K562 (cell line): ENCODE data around the gene SPDYE4.

Experiments used
- CBX2 ChIP-seq: fragments of 200-600 bp; sonication (generic); IDR thresholded peaks from one replicate; pipeline ENCODE4 v1.6.1; 2012; ENCODE audit warnings: mild to moderate bottlenecking, low read length, inconsistent platforms; ENCODE audit not compliant: insufficient read depth, poor library complexity, severe bottlenecking
- EZH2 ChIP-seq: IDR thresholded peaks from 2 replicates; pipeline ENCODE4 v1.6.1; 2012; ENCODE audit warnings: low read depth, mild to moderate bottlenecking, inconsistent platforms, low read length, borderline replicate concordance
- FOS ChIP-seq: IDR thresholded peaks from 3 replicates; pipeline ENCODE4 v1.6.1; 2011; ENCODE audit not compliant: insufficient read length; ENCODE audit errors: extremely low read depth
- IRF1 ChIP-seq: sonication (generic); formaldehyde crosslinking; IDR thresholded peaks from 2 replicates; pipeline ENCODE4 v1.8.0; 2022; ENCODE audit warnings: missing genetic modification reagents, mild to moderate bottlenecking, borderline replicate concordance
- JUND ChIP-seq, 2 experiments: IDR thresholded peaks; 2 replicates in 1 of 2; 3 replicates in 1 of 2; pipeline ENCODE4 v1.6.1; 2011; ENCODE audit warnings: borderline replicate concordance in 2 of 2, low read depth in 2 of 2, low read length in 2 of 2, improper control_type of control experiment in 1 of 2, missing biosample characterization in 1 of 2, missing genetic modification characterization in 1 of 2, missing genetic modification reagents in 1 of 2
- LARP7 ChIP-seq: fragments of 450-650 bp; IDR thresholded peaks from 2 replicates; pipeline ENCODE4 v1.6.1; 2016
- MXI1 ChIP-seq: IDR thresholded peaks from 2 replicates; pipeline ENCODE4 v1.6.1; 2011; ENCODE audit warnings: low read depth, mild to moderate bottlenecking, improper control_type of control experiment, low read length
- PHF8 ChIP-seq: fragments of 200-600 bp; sonication (generic); IDR thresholded peaks from 2 replicates; pipeline ENCODE4 v1.6.1; 2012; ENCODE audit warnings: mixed run types, mild to moderate bottlenecking, inconsistent platforms, low read length, moderate library complexity, borderline replicate concordance
- PHTF2 ChIP-seq: fragments of 250-450 bp; sonication (Bioruptor Pico); IDR thresholded peaks from 2 replicates; pipeline ENCODE4 v1.5.0; 2021; ENCODE audit warnings: mild to moderate bottlenecking
- TF ChIP-seq, protein P1 (sequence below): fragments of 450-650 bp; formaldehyde crosslinking; IDR thresholded peaks from 2 replicates; pipeline ENCODE4 v1.4.0; 2022; ENCODE audit warnings: missing genetic modification characterization

DNA sequence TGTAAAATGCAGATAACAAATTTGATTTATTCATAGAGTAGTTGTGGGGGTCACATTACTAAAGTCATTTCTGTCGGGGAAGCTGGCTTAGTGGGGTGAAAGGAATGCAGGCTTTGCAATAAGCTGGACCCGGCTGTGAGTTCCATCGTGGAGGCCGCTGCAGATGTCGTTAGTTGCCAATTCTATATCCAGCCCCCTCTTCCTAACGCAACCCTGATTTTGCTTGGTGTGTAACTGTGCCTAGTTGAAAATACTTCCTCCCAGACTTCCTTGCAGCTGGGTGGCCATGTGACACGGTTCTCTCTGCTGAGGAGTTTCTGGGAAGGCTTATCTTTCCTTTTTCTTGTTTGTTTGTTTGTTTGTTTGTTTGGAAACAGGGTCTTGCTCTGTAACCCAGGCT lies 36.3 kb upstream of the SPDYE4 start:
- no peak for TF ChIP-seq JUND (IDR thresholded peaks at IDR 0.05; ENCODE audit: borderline replicate concordance, low read depth, low read length)
- TF ChIP-seq JUND (tag; IDR thresholded peaks at IDR 0.05; ENCODE audit: borderline replicate concordance, low read depth, low read length): no peak
- no peak for TF ChIP-seq EZH2
- no peak for TF ChIP-seq CBX2
- TF ChIP-seq PHF8: no peak
- no peak for TF ChIP-seq LARP7
- TF ChIP-seq IRF1 (CRISPR knock-in tag): no peak
- TF ChIP-seq PHTF2 (CRISPR knock-in tag): no peak
- TF ChIP-seq MXI1: no peak
- TF ChIP-seq, protein P1, sequence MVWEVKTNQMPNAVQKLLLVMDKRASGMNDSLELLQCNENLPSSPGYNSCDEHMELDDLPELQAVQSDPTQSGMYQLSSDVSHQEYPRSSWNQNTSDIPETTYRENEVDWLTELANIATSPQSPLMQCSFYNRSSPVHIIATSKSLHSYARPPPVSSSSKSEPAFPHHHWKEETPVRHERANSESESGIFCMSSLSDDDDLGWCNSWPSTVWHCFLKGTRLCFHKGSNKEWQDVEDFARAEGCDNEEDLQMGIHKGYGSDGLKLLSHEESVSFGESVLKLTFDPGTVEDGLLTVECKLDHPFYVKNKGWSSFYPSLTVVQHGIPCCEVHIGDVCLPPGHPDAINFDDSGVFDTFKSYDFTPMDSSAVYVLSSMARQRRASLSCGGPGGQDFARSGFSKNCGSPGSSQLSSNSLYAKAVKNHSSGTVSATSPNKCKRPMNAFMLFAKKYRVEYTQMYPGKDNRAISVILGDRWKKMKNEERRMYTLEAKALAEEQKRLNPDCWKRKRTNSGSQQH (CRISPR knock-in tag): no peak
- TF ChIP-seq FOS: no peak
